GM12878 (cell line): ENCODE data around the gene LYRM4. TPM values are rescaled to one million over a fixed set of nuclear protein-coding genes. Genes with fewer than 3 reads are reported as not detected.

Source experiments
- CEBPB ChIP-seq, 2 experiments: fragments of 150-350 bp in 1 of 2; IDR thresholded peaks; 2 replicates each; pipeline ENCODE4 v1.6.1; 2012 to 2014; ENCODE audit warnings: low read depth in 2 of 2, low read length in 2 of 2, borderline replicate concordance in 1 of 2, inconsistent platforms in 1 of 2
- GABPA ChIP-seq: IDR thresholded peaks from 2 replicates; pipeline ENCODE4 v1.6.1; 2014; ENCODE audit warnings: antibody characterized with exemption, low read depth, mild to moderate bottlenecking, inconsistent platforms
- GATAD2B ChIP-seq: fragments of 450-650 bp; conservative IDR thresholded peaks from 2 replicates; pipeline ENCODE4 v1.6.1; 2017; ENCODE audit warnings: low read depth, mild to moderate bottlenecking, moderate library complexity
- IKZF1 ChIP-seq: fragments of 450-650 bp; conservative IDR thresholded peaks from 2 replicates; pipeline ENCODE4 v1.6.1; 2017; ENCODE audit warnings: antibody characterized with exemption, mild to moderate bottlenecking
- LARP7 ChIP-seq: fragments of 450-650 bp; IDR thresholded peaks from 2 replicates; pipeline ENCODE4 v1.6.1; 2017; ENCODE audit warnings: mild to moderate bottlenecking
- MTA2 ChIP-seq: fragments of 450-650 bp; IDR thresholded peaks from 2 replicates; pipeline ENCODE4 v1.6.1; 2016; ENCODE audit warnings: low read depth, mild to moderate bottlenecking, moderate library complexity
- NFXL1 ChIP-seq: fragments of 450-650 bp; IDR thresholded peaks from 2 replicates; pipeline ENCODE4 v1.6.1; 2017; ENCODE audit warnings: antibody characterized with exemption, mild to moderate bottlenecking, borderline replicate concordance
- RAD21 ChIP-seq: IDR thresholded peaks from 2 replicates; pipeline ENCODE4 v1.6.1; 2011; ENCODE audit warnings: mild to moderate bottlenecking, low read depth, low read length, moderate library complexity; ENCODE audit not compliant: insufficient read depth
- RB1 ChIP-seq: fragments of 450-650 bp; formaldehyde crosslinking; IDR thresholded peaks from 2 replicates; pipeline ENCODE4 v1.6.1; 2017; ENCODE audit warnings: mild to moderate bottlenecking, borderline replicate concordance
- polyA plus RNA-seq, 11 experiments: library from polyadenylated mRNA; depleted of rRNA in 4 of 11; unstranded in 6 of 11; stranded (reverse) in 5 of 11; fragments of >200 nt; fragmentation: Nextera tagmentation in 4 of 11; fragmentation: Illumina TruSeq in 1 of 11; extraction: Ambion mirVana in 4 of 11; extraction: Trizol in 1 of 11; gene quantifications; 1 replicate in 1 of 11; 2 replicates in 10 of 11; pipeline versions ENCODE4 v1.2.1 to v1.2.3, GENCODE V29; 2011 to 2016; ENCODE audit warnings: inconsistent platforms in 2 of 11, missing spikeins in 2 of 11, low read depth in 1 of 11
- total RNA-seq, 4 experiments: library from RNA; depleted of rRNA in 3 of 4; stranded (reverse); fragments of >200 nt in 3 of 4; fragmentation: Illumina TruSeq in 1 of 4; extraction: Trizol in 1 of 4; gene quantifications; 2 replicates each; pipeline versions ENCODE4 v1.2.1 to v1.2.3, GENCODE V29; 2013 to 2021
- TF ChIP-seq, protein P1 (sequence below): fragments of 450-650 bp; IDR thresholded peaks from 2 replicates; pipeline ENCODE4 v1.6.1; 2018; ENCODE audit warnings: mild to moderate bottlenecking, low read depth, moderate library complexity; ENCODE audit not compliant: partially characterized antibody
- TF ChIP-seq, protein P2 (sequence below): fragments of 450-650 bp; IDR thresholded peaks from 2 replicates; pipeline ENCODE4 v1.6.1; 2017; ENCODE audit warnings: mild to moderate bottlenecking, moderate library complexity
- TF ChIP-seq, protein P3 (sequence below): fragments of 450-650 bp; IDR thresholded peaks from 2 replicates; pipeline ENCODE4 v1.6.1; 2016; ENCODE audit warnings: mild to moderate bottlenecking
- TF ChIP-seq, protein P4 (sequence below): fragments of 450-650 bp; IDR thresholded peaks from 2 replicates; pipeline ENCODE4 v1.6.1; 2017; ENCODE audit warnings: mild to moderate bottlenecking, low read depth, inconsistent platforms; ENCODE audit not compliant: poor library complexity, severe bottlenecking
- TF ChIP-seq, protein P5 (sequence below): fragments of 450-650 bp; IDR thresholded peaks from 2 replicates; pipeline ENCODE4 v1.6.1; 2018; ENCODE audit warnings: borderline replicate concordance, mild to moderate bottlenecking; ENCODE audit not compliant: partially characterized antibody

LYRM4 gene
- total and polyA plus RNA-seq, 10 of the 15 experiments (the other 5 are each of a cell fraction or from before 2014, with no cell fraction given), result 32.7 to 66.8 (median 44.0) TPM

DNA sequence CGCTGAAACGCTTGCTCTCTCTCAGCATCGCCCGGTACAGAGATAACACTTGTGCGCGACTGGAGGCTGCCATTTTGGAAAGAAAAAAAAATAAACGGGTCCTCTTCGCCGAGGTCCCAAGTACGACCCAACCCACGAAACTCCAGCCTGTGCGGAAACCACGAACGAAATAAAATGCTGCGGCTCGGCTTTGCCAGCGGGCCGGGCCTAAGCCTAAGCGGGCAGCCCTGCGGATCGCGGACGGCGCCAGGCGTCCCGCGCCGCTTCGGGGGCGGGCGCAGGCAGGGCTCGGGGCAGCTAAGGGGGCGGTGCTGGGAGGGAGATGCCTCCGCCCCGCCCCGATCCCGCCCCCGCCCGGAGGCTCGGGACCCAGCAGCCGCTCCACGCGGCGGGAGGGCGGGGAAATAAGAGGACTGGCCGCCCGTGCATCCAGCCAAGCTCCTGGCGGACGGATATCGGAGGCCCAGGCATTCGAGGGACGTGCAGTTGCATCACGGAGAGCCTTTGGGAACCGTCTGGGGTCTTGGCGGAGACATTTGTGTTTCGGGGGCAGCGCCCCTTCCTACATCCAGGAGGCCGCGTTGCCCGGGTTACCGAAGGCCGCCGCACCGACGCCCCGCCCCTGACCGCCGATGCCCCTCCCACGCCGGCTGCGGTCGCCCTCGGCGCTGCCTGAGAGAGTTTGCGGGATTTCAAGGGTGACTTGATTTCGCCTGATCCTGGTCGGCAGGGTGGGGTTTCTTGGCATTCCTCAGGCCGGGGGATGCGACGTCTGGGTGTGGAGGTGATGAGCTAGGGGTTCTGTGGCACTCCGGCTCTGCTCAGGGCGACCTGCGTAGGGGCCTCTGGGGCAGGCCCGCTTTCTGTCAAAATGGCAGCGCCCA is at the start of gene LYRM4, which contains the start of gene FARS2 (continued):
- TF ChIP-seq, protein P1, sequence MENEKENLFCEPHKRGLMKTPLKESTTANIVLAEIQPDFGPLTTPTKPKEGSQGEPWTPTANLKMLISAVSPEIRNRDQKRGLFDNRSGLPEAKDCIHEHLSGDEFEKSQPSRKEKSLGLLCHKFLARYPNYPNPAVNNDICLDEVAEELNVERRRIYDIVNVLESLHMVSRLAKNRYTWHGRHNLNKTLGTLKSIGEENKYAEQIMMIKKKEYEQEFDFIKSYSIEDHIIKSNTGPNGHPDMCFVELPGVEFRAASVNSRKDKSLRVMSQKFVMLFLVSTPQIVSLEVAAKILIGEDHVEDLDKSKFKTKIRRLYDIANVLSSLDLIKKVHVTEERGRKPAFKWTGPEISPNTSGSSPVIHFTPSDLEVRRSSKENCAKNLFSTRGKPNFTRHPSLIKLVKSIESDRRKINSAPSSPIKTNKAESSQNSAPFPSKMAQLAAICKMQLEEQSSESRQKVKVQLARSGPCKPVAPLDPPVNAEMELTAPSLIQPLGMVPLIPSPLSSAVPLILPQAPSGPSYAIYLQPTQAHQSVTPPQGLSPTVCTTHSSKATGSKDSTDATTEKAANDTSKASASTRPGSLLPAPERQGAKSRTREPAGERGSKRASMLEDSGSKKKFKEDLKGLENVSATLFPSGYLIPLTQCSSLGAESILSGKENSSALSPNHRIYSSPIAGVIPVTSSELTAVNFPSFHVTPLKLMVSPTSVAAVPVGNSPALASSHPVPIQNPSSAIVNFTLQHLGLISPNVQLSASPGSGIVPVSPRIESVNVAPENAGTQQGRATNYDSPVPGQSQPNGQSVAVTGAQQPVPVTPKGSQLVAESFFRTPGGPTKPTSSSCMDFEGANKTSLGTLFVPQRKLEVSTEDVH, result no peak
- no peak for TF ChIP-seq NFXL1
- TF ChIP-seq IKZF1, result peak; percentile 90
- TF ChIP-seq GATAD2B, result no peak; the same call in 1 of the 2 replicates
- TF ChIP-seq, protein P2, sequence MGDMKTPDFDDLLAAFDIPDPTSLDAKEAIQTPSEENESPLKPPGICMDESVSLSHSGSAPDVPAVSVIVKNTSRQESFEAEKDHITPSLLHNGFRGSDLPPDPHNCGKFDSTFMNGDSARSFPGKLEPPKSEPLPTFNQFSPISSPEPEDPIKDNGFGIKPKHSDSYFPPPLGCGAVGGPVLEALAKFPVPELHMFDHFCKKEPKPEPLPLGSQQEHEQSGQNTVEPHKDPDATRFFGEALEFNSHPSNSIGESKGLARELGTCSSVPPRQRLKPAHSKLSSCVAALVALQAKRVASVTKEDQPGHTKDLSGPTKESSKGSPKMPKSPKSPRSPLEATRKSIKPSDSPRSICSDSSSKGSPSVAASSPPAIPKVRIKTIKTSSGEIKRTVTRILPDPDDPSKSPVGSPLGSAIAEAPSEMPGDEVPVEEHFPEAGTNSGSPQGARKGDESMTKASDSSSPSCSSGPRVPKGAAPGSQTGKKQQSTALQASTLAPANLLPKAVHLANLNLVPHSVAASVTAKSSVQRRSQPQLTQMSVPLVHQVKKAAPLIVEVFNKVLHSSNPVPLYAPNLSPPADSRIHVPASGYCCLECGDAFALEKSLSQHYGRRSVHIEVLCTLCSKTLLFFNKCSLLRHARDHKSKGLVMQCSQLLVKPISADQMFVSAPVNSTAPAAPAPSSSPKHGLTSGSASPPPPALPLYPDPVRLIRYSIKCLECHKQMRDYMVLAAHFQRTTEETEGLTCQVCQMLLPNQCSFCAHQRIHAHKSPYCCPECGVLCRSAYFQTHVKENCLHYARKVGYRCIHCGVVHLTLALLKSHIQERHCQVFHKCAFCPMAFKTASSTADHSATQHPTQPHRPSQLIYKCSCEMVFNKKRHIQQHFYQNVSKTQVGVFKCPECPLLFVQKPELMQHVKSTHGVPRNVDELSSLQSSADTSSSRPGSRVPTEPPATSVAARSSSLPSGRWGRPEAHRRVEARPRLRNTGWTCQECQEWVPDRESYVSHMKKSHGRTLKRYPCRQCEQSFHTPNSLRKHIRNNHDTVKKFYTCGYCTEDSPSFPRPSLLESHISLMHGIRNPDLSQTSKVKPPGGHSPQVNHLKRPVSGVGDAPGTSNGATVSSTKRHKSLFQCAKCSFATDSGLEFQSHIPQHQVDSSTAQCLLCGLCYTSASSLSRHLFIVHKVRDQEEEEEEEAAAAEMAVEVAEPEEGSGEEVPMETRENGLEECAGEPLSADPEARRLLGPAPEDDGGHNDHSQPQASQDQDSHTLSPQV, result peak; percentile 94
- TF ChIP-seq, protein P3, sequence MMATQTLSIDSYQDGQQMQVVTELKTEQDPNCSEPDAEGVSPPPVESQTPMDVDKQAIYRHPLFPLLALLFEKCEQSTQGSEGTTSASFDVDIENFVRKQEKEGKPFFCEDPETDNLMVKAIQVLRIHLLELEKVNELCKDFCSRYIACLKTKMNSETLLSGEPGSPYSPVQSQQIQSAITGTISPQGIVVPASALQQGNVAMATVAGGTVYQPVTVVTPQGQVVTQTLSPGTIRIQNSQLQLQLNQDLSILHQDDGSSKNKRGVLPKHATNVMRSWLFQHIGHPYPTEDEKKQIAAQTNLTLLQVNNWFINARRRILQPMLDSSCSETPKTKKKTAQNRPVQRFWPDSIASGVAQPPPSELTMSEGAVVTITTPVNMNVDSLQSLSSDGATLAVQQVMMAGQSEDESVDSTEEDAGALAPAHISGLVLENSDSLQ, result peak; percentile 52; the same call in 1 of the 2 replicates
- no peak for TF ChIP-seq RAD21
- TF ChIP-seq, protein P4, sequence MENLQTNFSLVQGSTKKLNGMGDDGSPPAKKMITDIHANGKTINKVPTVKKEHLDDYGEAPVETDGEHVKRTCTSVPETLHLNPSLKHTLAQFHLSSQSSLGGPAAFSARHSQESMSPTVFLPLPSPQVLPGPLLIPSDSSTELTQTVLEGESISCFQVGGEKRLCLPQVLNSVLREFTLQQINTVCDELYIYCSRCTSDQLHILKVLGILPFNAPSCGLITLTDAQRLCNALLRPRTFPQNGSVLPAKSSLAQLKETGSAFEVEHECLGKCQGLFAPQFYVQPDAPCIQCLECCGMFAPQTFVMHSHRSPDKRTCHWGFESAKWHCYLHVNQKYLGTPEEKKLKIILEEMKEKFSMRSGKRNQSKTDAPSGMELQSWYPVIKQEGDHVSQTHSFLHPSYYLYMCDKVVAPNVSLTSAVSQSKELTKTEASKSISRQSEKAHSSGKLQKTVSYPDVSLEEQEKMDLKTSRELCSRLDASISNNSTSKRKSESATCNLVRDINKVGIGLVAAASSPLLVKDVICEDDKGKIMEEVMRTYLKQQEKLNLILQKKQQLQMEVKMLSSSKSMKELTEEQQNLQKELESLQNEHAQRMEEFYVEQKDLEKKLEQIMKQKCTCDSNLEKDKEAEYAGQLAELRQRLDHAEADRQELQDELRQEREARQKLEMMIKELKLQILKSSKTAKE, result peak; percentile 14
- TF ChIP-seq LARP7, result peak; percentile 50; the same call in 1 of the 2 replicates
- peak; percentile 98; the same call in 1 of the 2 replicates for TF ChIP-seq RB1
- no peak for TF ChIP-seq CEBPB (IDR thresholded peaks at IDR 0.05; ENCODE audit: borderline replicate concordance in 1 of 2, low read depth in 2 of 2, low read length in 2 of 2)
- no peak for TF ChIP-seq GABPA
- TF ChIP-seq MTA2, result no peak
- TF ChIP-seq, protein P5, sequence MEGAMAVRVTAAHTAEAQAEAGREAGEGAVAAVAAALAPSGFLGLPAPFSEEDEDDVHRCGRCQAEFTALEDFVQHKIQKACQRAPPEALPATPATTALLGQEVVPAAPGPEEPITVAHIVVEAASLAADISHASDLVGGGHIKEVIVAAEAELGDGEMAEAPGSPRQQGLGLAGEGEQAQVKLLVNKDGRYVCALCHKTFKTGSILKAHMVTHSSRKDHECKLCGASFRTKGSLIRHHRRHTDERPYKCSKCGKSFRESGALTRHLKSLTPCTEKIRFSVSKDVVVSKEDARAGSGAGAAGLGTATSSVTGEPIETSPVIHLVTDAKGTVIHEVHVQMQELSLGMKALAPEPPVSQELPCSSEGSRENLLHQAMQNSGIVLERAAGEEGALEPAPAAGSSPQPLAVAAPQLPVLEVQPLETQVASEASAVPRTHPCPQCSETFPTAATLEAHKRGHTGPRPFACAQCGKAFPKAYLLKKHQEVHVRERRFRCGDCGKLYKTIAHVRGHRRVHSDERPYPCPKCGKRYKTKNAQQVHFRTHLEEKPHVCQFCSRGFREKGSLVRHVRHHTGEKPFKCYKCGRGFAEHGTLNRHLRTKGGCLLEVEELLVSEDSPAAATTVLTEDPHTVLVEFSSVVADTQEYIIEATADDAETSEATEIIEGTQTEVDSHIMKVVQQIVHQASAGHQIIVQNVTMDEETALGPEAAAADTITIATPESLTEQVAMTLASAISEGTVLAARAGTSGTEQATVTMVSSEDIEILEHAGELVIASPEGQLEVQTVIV, result peak; percentile 69
